Measurements from ENCODE around the gene ABCB1. TPM values are rescaled to one million over a fixed set of nuclear protein-coding genes. Genes with fewer than 3 reads are reported as not detected.

The ABCB1 gene
- total and polyA plus RNA-seq, 10 of the 15 experiments (the other 5 are each of a cell fraction or from before 2014, with no cell fraction given) = 0.40 to 13.9 (median 1.9) TPM

DNA sequence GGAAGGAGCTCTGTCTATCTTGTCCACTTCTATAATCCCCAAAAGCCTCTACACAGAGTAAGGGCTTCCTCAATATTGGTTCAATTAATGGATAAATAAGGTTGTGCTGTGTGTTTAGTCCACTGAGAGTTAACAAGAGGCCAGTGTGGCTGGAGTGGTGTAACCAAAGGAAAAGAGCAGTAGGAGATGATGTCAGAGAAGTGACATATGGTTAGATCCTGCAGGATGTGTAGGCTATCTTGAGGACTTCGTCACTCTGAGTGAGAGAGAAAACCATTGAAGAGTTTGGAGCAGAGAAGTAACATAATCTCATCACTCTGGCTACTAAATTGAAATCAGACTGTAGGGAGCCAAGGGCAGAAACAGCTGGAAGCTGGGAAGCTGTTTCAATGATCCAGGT lies 14.5 kb upstream of the ABCB1 start:
- 6% methylated on average over 1 of the region's 1 CpG for WGBS (ENCODE audit: insufficient coverage, insufficient replicate concordance, low lambda C conversion rate, missing lambda C conversion rate)
- DNase-seq (ENCODE audit: low read depth, low spot score) = no peak

More for the DNA sequence above, 14.5 kb upstream of the ABCB1 start:
- Histone ChIP-seq H4K20me1 (ENCODE audit: control insufficient read depth, insufficient read depth) (no peaks in the 10 kb centered on the region), H3K9me3 (replicated peaks; ENCODE audit: control insufficient read depth, insufficient read depth, low read length) (no peaks in the 10 kb centered on the region), H2AFZ (ENCODE audit: control insufficient read depth, low read depth, low read length) (no peak overlapping the region), H3K27me3 (replicated peaks in 1 of 2; ENCODE audit: control insufficient read depth in 2 of 2, insufficient read depth in 2 of 2, low read length in 1 of 2) (no peaks in the 10 kb centered on the region; a peak in 1 of 4 replicates), H3K79me2 (ENCODE audit: control insufficient read depth, insufficient read depth, low read length) (no peaks in the 10 kb centered on the region), H3K36me3 (ENCODE audit: control insufficient read depth in 2 of 2, insufficient read depth in 2 of 2, low read length in 1 of 2) (no peaks in the 10 kb centered on the region), H3K9ac (ENCODE audit: control insufficient read depth, insufficient read depth, low read length) (no peak overlapping the region), H3K27ac (ENCODE audit: control insufficient read depth, insufficient read depth) (no peak overlapping the region), H3K4me1 (ENCODE audit: control insufficient read depth, insufficient read depth, low read length) (no peaks in the 10 kb centered on the region), H3K4me3 (no peak overlapping the region), H3K4me2 (ENCODE audit: control insufficient read depth, insufficient read depth) (no peak overlapping the region)
- ATAC-seq = no peak
- ChIA-PET RAD21 (ENCODE audit: unreplicated experiment) (interaction anchor here (0.9 kb wide), 1 partner anchor 108 kb away, joined by 3 read pairs; no protein-coding TSS in a partner anchor), POLR2A (no interaction called here), CTCF (interaction anchor here (0.6 to 3.4 kb wide), 2 partner anchors 15 to 212 kb away, joined by 3 to 14 read pairs; partner anchors contain the start of gene ABCB1), SMC1A (ENCODE audit: uncharacterized antibody, unreplicated experiment) (interaction anchor here (0.9 kb wide), 1 partner anchor 52 kb away, joined by 3 read pairs; no protein-coding TSS in a partner anchor)
- in situ Hi-C loops (cut with MboI) = no loop called here
- no TSS peak for BruUV-seq (replicated peaks)
- intact Hi-C loops (cut with micrococcal nuclease; ENCODE audit: unreplicated experiment) = no loop called here
- FAIRE-seq = no peak
- TF ChIP-seq BHLHE40 (IDR thresholded peaks at IDR 0.05; ENCODE audit: borderline replicate concordance in 1 of 2, low read depth in 2 of 2, low read length in 1 of 2) (no peak), ESRRA (IDR thresholded peaks at IDR 0.05; ENCODE audit: low read length) (no peak), NFYA (IDR thresholded peaks at IDR 0.05; ENCODE audit: borderline replicate concordance, low read depth, low read length) (no peak), YY1 (IDR thresholded peaks at IDR 0.05; ENCODE audit: low read depth, low read length) (no peak), RBBP5 (conservative IDR thresholded peaks at IDR 0.05) (no peak), TARDBP (IDR thresholded peaks at IDR 0.05; ENCODE audit: borderline replicate concordance) (no peak), NBN (IDR thresholded peaks at IDR 0.05) (no peak)
- TF ChIP-seq, protein P1, sequence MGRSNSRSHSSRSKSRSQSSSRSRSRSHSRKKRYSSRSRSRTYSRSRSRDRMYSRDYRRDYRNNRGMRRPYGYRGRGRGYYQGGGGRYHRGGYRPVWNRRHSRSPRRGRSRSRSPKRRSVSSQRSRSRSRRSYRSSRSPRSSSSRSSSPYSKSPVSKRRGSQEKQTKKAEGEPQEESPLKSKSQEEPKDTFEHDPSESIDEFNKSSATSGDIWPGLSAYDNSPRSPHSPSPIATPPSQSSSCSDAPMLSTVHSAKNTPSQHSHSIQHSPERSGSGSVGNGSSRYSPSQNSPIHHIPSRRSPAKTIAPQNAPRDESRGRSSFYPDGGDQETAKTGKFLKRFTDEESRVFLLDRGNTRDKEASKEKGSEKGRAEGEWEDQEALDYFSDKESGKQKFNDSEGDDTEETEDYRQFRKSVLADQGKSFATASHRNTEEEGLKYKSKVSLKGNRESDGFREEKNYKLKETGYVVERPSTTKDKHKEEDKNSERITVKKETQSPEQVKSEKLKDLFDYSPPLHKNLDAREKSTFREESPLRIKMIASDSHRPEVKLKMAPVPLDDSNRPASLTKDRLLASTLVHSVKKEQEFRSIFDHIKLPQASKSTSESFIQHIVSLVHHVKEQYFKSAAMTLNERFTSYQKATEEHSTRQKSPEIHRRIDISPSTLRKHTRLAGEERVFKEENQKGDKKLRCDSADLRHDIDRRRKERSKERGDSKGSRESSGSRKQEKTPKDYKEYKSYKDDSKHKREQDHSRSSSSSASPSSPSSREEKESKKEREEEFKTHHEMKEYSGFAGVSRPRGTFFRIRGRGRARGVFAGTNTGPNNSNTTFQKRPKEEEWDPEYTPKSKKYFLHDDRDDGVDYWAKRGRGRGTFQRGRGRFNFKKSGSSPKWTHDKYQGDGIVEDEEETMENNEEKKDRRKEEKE (IDR thresholded peaks at IDR 0.05) = no peak
- TF ChIP-seq, protein P2, sequence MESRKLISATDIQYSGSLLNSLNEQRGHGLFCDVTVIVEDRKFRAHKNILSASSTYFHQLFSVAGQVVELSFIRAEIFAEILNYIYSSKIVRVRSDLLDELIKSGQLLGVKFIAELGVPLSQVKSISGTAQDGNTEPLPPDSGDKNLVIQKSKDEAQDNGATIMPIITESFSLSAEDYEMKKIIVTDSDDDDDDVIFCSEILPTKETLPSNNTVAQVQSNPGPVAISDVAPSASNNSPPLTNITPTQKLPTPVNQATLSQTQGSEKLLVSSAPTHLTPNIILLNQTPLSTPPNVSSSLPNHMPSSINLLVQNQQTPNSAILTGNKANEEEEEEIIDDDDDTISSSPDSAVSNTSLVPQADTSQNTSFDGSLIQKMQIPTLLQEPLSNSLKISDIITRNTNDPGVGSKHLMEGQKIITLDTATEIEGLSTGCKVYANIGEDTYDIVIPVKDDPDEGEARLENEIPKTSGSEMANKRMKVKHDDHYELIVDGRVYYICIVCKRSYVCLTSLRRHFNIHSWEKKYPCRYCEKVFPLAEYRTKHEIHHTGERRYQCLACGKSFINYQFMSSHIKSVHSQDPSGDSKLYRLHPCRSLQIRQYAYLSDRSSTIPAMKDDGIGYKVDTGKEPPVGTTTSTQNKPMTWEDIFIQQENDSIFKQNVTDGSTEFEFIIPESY (IDR thresholded peaks at IDR 0.05) = no peak

Data from GM12878 (cell line).